ENCODE measurements around the gene WASF2.
"Not testable (repeated sequence)": the region's sequence is repeated elsewhere in the genome, so short reads cannot be mapped to it uniquely, and the experiment has no call there.

DNA sequence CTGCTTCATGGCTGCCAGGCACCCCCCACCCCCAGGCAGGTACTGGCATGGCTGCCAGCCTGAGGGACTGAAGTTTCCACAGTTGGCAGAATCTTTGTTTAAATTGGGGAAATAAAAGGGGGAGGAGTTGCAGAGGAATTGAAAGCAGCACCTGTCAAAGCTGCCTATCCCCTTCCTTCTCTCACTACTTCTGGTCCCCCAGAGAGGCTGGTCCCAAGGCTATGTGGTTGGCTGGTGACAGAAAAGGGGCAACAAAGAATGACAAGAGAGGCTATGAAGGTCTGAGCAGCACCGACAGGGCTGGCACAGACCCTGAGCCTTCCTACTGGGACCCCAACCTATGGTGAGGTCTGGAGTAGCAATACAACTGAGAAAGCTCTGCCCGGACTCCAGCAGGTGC is 83.2 kb downstream of the WASF2 start:
- TF ChIP-seq TAF1, POLR2A, SPI1 (IDR thresholded peaks at IDR 0.05; ENCODE audit: low read depth, low read length): not testable (repeated sequence)

Data from GM12891 (cell line).